NCI-H146 (cell line): ENCODE measurements around the gene DNAJC3.
A peak's percentile ranks its signal among the peaks of the same experiment; 100 is the strongest.
"Not testable (repeated sequence)": the region's sequence is repeated elsewhere in the genome, so short reads cannot be mapped to it uniquely, and the experiment has no call there.

Experiments
- DNase-seq: peaks from one replicate; lab custom pipeline; 2025; lab: John Stamatoyannopoulos, UW

DNAJC3 gene

DNA sequence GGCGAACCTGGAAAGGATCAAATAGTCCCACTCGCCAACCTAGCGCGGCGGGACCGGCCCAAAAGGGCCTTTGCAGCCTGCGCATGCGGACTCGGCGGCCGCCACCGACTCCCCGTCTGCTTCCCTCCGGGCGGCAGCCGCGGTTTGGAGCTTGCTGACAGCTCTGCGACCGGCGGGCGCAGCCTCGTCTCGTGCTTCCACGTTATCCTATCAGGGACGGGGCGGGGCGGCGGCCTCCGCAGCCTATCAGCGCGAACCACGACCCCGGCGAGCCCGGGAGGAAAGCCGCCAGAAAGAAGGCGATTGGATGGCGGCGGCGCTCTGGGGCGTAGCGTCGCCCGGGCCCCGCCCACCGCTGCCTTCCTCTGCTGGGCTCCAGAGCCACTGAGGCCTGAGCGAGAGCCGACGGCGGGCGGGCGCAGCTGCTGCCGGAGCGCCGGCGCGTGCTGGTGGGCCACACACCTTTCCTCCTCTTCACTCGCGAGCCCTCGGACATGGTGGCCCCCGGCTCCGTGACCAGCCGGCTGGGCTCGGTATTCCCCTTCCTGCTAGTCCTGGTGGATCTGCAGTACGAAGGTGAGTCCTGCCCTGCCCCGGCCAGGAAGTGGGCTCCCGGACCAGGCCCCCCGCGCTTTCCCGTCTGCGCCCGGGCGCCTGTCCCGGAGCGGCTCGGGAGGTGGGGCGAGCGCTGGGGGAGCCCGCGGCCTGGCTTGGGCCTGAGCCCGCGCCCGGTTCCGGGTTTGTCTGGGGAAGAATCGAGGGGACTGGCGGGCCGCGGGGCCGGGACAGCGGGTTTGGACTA, at the start of gene DNAJC3:
Gene DNAJC3, plus strand, starts transcription at position 378 of the 802 bp plus-strand sequence. Its CDS starts 117 bp downstream, at position 495.
- DNase-seq, result peak; percentile 98

DNA sequence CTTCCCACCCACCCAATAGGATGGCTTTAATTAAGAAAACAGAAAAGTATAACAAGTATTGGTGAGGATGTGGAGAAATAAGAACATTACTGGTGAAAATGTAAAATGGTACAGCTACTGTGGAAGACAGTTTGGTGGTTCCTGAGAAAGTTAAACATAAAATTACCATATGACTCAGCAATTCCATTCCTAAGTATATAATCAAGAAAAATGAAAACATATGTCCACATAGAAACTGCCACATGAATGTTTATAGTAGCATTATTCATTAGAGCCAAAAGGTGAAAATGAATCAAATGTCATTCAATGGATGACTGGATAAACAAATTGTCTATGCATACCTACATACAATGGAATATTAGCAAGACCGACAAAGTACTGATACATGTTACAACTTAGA, 49.3 kb upstream of the DNAJC3 start:
- DNase-seq, result no peak

GRCh38 chr13:95628488-95628887, 48.5 kb upstream of the DNAJC3 start:
- DNase-seq, result no peak

DNA sequence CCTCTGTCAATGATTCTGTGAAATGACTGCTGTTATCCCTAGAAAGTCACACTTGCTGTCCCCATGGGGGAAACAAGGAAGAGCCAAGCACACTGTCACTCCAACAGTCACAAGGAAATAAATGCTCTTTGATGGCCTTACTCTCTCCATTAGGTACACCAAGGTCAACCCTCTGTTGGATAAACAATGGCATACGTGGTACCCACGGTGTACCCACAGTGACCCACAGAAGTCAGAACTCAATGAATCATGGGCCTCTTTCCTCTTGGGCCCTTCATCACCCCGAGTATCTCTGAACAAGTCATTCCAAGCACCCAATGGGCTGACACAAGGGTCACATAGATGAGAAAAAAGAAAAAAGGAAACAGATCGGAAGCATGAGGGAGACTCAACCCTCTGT, 47.9 kb upstream of the DNAJC3 start:
- DNase-seq, result no peak

GRCh38 chr13:95630593-95630992, 46.3 kb upstream of the DNAJC3 start:
- DNase-seq, result no peak

DNA sequence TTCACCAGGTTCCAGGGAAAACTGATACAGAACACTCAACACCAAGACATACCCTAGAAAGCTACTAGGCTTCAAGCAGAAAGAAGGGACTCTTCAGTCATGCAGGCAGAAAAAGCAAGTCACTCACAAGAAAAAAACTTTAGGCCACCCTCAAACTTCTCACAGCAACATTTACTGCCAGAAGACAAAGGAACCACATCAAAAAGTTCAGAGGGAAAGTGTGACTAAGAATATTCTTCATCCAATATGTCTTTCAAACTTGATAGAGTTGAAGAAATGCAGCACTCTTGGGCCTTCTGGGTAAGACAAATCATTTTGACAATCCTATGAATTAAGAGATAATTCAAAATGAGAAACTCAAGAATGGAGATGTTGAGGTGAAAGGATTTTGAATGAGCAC, 40.1 kb upstream of the DNAJC3 start:
- no peak for DNase-seq

DNA sequence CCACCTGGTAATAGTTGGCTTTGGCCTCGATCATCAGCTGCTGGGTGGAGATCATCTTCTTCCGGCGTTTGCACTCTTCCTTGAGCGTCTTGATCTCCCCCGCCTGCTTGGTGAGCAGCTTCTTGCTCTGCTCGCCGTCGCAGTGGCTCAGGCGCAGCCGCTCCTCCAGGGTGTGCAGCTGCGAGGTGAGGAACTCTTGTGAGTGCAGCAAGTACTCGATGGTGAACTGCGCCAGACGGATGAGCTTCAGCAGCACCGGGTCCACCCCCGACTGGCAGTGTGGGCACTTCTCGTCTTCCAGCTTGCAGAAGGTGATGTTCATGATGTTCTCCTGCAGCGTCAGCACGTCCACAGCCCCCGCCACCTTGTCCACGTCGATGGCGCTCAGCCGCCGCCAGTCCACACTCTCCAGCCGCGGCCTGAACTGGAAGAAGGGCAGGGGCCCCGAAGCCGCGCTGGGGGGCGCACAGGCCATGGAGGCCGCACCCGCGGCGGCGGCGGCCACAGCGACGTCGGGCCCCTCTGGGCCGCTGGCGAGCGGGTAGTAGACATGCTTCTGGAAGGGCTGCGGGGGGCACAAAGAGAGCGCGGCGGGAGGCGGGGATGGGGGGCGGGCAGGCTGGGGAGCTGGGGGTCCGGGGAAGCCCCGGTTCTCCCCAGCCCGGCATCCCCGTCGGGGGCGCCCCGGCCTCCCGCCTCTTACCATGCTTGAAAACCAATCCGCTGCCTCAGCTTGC, 35.5 kb upstream of the DNAJC3 start:
- DNase-seq, result no peak

DNA sequence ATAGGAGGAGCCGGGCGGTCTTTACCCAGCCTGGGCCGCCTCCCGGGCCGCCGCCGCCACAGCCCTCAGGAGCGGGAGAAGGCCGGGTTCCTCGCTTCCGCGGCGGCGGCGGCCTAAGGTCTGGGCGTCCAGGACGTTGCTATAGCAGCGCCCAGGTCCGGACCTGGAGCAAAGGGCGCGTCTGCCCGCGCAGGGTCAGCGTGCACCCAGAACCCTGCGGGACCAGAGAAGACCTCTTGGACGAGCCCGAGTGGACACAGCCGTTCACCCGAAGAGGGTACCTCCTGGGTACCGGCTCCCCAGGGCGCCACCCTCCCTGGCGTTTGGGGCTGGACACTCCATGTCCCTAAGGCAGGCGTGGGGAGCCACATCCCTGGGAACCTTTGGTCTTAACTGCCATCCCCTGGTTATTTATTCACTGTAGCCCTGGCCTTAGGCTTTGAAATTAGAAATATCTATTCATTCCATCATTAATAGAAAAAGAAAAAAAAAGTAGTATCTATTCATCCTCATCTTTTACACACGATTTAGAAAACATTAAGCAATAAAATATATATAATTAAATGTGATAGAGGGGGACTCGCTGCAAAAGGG, 34.8 kb upstream of the DNAJC3 start:
- no peak for DNase-seq

GRCh38 chr13:95642999-95643398, 33.9 kb upstream of the DNAJC3 start:
- no peak for DNase-seq

- DNase-seq, result peak; percentile 66
Observed at GRCh38 chr13:95643571-95643935, 33.4 kb upstream of the DNAJC3 start.

DNA sequence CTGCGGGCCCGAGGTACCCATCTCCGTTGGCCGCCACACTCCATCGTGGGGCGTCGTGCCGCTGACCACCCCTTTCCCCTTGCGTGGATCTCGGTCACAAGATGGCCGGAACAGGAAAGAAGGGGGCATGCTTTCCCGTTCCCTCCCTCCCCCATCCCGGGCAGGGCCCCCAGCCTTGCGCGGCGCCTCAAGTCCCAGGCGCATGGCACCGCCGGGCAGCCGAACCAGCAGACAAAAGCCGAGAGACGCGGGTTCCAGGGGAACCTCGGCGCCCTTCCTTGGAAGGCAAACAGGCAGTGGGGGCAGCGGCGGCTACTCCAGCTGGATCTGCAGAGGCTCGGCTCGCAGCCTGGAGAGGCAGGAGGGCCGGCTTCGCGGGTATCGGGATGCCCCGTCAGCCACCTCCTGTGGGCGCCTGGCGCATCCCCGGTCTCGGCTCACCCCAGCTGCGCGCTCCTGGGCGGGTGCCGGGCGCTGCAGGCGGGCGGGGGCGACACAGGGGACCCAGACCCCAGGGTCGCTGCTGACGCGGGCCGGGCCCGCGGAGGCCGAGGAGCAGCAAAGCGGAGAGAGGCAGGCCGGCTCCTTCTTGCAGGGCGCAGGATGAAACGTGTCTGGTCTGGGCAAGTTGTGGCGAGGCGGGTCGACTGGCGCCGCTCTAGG, 32.9 kb upstream of the DNAJC3 start:
- DNase-seq, result peak; percentile 79

GRCh38 chr13:95644601-95645052, 32.3 kb upstream of the DNAJC3 start, which contains the start of gene DZIP1:
Gene DZIP1, minus strand, starts transcription at chr13:95644706. Its CDS starts 2,677 bp downstream, at chr13:95642029.
- DNase-seq, result peak; percentile 93

DNA sequence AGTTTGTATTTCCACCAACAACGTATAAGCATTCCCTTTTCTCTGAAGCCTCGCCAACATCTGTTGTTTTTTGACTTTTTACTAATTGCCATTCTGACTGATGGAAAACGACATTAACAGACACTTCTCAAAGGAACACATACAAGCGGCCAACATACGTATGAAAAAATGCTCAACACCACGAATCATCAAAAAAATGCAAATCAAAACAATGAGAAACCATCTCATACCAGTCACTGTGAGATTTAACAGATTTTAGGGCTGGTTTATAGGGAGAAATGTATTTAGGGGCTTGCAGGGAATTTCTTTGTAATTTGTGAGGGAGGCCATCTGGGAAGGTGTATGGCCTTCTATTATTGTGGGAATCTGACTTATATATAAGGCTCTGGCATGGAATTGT, 29.6 kb upstream of the DNAJC3 start:
- DNase-seq, result no peak

GRCh38 chr13:95650696-95651095, 26.2 kb upstream of the DNAJC3 start:
- DNase-seq, result no peak

DNA sequence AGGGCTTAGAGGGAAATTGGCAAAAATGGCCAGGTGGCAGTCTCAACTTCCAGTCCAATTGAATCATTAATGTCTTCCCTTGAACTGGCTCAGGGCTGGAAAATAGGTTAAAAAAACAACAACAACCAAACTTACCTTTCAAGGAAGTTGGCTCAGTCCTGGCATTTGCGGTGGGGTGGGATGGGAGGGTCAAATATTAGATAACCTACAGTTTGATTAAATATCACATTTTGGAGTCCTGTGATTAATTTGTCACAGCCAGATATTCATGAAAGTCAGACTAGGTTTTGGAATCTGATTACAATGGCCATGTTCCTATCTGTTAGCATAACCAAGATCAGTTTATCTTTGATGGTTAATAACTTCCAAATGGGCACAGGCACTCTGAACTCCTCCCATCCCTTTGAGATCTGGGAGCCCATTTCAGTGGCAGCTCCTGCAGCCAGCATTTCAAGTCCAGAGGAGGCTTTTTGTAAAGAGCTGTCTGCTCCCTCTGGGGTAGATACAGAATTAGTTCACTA, 24.6 kb upstream of the DNAJC3 start:
- no peak for DNase-seq

GRCh38 chr13:95652821-95653220, 24.1 kb upstream of the DNAJC3 start:
- DNase-seq, result no peak

DNA sequence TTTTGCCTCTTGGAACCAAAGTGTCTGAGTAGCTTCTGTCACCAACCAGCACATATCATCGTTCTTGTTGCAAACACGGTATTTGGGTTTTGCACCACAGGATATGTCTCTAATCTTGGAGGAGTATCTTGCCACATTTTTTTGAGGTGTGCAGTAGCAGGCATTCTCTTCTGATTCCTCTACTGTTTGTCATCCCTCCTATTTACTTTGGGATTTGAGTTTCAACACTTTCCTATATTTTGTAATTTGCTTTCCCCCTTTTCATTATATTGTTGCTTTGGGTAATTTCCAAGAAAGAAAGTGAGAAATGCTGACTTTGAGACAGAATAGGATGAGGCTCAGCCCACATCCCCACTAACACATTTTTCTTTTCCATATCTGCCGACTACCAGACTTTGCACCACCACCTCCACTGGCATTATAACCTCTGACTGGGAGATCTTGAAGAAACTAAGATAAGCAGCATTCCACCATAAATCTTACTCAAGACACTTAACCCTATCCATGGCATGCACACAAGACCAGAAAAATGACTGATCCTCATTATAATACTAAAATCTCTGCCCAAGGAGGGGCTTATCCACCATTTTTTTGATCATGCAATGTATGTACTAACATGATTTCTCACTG, 20.4 kb upstream of the DNAJC3 start:
- no peak for DNase-seq

DNA sequence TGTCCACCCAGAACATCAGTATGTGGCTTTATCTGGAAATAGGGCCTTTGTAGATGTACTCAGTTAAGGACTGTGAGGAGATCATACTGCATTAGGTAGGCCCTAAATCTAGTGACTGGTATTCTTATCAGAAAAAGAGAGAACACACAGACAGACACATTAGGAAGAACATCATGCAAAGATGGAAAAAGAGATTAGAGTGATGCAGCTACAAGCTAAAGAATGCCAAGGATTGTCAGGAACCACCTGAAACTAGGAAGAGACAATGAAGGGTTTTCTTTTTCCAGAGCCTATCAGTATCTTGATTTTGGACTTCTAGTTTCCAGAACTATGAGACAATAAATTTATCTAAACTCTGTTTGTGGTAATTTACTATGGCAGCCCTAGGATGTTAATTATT, 17.4 kb upstream of the DNAJC3 start:
- no peak for DNase-seq

- peak; percentile 73 for DNase-seq
Observed at GRCh38 chr13:95660981-95661581, 15.9 kb upstream of the DNAJC3 start.

GRCh38 chr13:95667235-95667634, 9.7 kb upstream of the DNAJC3 start:
- not testable (repeated sequence) for DNase-seq

- no peak for DNase-seq
Observed at GRCh38 chr13:95671597-95671996, 5.3 kb upstream of the DNAJC3 start.
